NCI-H187 treated with DMSO at 0.1 percent for 48 hours (cell line): Measurements from ENCODE around the gene DNAJC1.
"Not testable (repeated sequence)": the region's sequence is repeated elsewhere in the genome, so short reads cannot be mapped to it uniquely, and the experiment has no call there.

Source experiments
- DNase-seq: peaks from one replicate; lab custom pipeline; 2025; lab: John Stamatoyannopoulos, UW

DNAJC1 gene

DNA sequence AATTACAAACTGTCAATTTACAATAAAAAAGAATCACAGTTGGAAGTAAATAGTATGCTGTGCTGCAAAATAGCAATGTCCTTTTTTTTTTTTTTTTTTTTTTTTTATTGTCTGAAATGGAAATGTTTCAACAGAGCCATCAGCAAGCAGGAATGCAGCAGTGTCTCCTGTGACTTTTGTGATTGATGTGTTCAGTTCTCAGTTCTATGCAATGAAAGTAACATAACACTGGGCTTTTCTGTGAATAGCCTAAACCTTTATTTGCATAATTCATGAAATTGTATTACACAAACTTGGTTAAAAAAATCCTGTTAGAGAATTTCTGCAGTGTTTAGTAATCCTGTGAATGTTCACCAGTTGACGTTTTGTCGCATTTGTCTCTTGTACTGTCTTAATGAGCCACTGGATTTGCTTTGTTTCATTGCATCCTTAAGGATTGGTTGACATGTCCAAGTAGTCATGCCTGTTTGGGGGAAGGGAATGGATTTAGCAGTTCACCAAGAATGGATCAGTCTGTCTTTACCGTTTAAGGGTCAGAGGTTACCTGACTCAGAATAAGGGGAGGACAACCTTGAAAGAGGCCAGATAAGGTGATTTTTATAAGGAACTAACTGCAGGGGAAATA lies 276.8 kb downstream of the DNAJC1 start:
- no peak for DNase-seq

DNA sequence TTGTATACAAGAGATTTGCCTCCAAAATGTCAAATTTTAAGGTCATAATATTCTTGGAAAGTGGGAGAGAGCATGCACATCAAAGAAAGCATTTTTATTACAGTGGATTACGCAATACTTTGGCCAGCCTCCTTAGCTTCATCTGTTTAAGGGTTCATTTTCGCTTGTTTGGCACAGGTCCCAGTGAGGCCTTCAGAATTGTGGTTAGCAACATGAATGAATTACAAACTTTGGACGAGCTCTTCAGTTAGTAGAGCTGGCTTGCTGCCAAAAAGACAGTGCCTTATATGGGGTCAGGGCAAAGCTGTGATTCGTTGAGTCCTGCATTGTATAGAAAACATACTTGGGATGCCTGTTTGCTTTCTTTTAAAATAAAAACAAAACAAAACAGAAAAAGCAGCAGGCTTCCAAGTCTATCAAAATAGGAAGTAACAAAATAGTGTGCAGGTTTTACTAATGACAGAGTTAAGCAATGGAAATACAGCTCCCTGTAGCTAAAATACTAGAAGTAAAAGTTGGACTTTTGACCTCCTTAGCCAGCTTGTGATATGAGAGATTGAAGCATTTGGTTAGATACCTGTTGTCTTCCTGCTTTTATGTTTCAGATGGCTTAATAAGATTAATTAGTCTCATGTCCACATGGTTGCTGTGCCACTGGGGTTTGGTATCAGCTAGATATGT lies 278.7 kb downstream of the DNAJC1 start:
- DNase-seq = peak; percentile 75

DNA sequence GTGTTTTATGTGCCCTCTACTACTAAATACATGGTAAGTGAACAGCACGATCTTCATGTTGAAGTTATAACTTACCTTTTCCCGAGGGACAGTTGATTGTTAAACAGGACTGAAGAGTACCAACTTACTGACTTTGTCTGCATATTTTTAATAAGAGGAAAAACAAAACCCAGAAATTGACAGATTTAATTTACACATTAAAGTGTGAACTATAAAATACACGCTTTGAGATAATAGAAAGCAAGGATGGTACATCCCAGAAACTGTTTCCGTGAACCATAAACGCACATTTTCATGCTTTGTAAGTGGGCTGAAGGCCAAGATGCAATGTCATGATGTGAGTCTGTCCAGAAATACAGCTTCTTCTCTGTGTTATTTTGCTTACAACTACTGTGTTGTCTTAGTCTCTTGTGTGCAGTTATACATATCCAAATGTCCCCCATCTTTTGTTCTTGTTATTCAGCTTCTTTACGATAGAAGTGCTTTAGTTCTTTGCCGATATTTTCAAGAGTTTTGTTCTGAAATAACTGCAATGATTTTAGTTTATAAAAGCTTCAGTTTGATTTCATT lies 279.4 kb downstream of the DNAJC1 start:
- no peak for DNase-seq

DNA sequence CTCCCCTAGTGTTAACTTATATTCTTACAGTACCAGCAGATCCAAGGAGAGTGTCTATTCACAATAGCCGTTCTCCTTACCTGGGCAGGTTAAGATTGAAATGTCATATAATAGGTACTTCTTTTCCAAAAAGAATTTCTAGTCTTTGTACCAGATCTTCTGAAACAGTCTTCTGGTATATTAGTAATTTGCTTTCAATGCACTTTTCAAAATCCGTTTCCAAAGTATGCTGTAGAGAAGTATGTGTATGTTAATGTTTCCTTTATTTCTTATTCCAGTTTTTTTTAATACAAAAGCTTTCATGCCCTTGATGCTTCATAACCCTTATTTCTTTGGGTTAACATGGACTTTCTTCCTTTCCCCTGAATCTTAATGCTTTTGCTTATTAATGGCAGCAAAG lies 281.3 kb downstream of the DNAJC1 start:
- no peak for DNase-seq

DNA sequence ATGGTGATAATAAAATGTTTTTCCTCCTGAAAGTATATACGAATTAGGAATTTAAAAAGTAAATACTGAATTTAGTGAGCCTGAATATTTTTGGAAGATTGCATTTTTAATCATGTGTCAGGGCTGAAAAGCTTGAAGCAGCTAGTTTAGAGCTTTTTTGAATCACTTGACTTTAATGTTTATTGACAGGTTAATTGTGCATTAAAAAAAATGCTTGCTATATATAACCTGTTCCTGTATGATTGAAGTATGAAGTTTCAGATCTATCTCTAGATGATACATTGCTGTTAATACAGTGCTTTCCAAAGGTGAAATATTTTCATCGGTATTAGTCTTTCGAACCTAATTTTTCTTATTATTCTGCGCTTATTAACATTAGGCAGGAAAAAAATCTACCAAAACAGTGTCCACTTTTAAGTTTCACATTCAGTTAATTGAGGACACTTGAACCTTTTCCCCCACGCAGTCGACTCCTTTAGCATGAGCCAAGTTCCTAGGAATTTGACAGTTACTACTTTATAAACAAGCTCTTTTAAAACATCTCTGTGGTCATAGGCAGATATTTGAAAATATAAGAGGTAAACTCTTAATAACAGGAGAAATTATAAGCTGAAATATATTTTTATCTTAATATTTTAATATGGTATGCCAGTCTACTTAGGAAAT lies 282.4 kb downstream of the DNAJC1 start:
- DNase-seq = no peak

DNA sequence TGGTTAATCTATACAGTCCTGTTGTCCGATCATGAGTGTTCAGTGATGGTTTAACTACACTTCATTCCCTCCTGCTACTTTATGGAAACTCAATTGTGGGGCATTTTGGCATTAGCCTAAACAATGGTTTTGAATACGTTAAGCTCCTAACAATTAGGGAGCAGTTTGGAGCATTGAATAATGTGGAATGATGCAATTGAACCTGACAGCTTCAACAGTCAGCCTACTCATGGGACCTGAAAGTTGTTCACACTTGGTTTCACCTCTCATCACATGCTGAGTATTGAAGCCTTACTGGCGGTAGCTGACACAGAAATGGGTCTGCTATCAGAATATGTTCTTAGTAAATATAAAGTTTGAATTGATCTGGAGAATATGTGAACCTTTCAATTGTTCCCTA lies 283.4 kb downstream of the DNAJC1 start:
- no peak for DNase-seq

DNA sequence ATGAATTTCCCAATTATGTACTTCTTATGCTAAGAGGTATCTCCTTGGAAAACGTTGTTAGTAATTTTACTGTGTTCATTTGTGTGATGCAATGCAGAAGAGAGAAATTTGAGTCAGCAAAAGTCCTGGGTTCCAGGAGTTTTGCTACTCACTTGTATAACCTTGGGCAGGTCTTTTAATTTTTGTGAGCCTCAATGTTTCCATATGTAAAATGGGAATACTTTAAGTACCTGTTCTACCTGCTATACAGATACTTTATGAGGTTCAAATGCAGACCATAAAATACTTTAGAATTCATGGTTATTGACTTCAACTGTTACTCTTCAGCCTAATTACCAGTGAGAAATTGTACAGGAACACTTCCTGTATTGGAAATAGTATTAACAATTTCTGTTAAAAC lies 284.0 kb downstream of the DNAJC1 start:
- DNase-seq = no peak

DNA sequence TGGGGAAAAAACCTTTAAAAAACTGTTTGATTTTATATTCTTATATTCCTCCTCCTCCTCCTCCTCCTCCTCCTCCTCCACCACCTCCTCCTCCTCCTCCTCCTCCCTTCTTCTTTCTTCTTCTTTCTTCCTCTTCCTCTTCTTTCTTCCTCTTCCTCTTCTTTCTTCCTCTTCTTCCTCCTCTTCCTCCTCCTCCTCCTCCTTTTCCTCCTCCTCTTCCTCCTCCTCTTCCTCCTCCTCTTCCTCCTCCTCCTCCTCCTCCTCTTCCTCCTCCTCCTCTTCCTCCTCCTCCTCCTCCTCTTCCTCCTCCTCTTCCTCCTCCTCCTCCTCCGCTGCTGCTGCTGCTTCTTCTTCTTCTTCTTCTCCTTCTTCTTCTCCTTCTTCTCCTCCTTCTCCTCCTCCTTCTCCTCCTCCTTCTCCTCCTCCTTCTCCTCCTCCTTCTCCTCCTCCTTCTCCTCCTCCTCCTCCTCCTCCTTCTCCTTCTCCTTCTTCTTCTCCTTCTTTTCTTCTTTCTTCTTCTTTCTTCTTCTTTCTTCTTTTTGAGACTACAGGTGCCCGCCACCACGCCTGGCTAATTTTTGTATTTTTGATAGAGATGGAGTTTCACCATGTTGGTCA lies 286.0 kb downstream of the DNAJC1 start:
- DNase-seq = not testable (repeated sequence)

DNA sequence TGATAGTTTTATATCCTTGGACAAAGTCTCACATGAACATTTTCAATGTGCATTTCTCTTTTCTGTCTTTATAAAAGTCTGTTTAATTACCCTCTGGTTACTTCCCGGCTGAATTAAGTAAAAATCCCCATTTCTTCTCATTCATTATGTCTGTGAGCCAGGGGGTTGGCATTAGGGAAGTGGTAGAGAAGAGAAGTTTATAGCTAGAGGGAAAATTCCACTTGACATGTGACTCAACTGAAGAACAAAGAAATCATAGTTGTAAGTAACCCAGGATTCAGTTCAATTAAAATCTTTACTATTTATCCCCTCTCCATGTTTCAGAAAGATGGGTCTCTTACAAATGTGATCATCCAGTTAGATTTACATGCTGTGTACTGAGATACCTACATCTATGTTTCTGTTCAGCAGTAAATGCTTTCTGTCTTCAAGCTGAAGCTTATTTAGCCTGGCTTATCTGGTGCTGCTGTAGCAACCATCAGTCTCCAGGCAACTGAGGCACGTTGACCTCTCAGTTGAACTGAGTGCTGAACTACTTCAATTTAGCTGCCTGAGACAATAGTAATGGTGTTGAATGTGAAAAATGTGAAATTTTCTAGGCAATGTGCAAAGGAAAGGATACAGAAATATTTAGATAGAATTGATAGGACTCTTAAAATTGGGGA lies 287.9 kb downstream of the DNAJC1 start:
- DNase-seq = no peak

DNA sequence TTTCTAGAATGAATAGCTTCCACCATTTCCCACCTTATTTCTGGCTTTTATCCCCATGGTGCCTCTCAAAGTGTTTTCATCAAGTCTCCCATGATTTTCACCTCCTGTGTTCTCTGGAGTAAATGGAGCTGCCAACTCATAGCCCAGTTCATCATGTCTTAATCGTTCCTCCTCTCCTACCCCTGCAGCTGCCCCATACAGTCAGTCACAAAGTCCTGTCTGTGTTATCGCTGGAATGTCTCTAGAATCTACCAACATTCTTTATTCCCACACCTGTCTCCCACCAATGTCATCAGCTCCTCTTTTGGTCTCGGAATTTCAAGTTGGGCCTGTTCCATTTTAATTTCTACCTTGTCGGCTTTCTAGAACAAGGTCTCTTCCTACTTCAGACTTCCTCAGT lies 290.6 kb downstream of the DNAJC1 start:
- DNase-seq = no peak

DNA sequence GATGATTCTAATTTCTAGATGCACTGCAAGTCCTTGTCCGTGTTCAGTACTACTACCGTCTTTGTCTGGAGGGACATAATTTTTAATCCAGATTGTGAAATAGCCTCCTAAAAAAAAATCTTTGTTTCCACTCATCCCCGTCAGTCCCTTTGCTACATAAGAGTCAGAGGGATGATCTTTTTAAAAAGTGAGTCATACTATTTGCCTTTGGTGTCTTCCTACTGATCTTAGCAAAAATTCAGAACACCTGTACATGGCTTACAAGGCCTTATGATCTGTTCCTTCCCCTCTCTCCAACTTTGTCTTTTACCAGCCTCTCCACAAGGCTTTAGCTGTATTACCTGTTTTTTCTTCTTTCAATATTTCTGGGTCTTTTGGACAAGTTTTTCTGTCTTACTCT lies 296.0 kb downstream of the DNAJC1 start:
- DNase-seq = no peak
